PC-9 (cell line): Measurements from ENCODE around the gene TADA3.

ENCODE experiments used
- EZH2 ChIP-seq: fragments of 200-600 bp; sonication (generic); IDR thresholded peaks from 2 replicates; pipeline ENCODE4 v1.8.0; 2017; ENCODE audit warnings: antibody characterized with exemption, low read depth
- TF ChIP-seq, protein P1 (sequence below): fragments of 200-600 bp; sonication (generic); conservative IDR thresholded peaks from 2 replicates; pipeline ENCODE4 v1.6.1; 2017; ENCODE audit warnings: mixed run types, antibody characterized with exemption, mild to moderate bottlenecking, moderate library complexity

DNA sequence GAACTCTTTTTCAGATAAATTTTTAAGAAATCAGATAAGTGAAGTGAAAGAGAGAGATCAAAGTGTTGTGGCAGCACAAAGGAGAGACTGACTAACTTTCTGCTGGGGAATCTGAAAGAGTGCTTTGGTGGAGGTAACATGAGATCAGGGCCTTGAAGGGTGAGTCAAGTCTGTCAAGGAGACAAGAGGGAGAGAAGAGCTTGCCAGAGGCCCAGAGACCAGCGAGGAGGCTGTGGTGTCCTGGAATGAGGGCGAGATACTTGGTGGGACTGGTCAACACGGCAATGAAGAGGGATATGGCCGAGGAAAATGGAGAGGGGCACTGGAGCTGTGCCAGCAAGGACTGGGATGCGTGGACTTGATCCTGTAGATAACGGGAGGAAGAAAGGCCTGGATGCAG is 4.6 kb downstream of the TADA3 start:
- TF ChIP-seq, protein P1, sequence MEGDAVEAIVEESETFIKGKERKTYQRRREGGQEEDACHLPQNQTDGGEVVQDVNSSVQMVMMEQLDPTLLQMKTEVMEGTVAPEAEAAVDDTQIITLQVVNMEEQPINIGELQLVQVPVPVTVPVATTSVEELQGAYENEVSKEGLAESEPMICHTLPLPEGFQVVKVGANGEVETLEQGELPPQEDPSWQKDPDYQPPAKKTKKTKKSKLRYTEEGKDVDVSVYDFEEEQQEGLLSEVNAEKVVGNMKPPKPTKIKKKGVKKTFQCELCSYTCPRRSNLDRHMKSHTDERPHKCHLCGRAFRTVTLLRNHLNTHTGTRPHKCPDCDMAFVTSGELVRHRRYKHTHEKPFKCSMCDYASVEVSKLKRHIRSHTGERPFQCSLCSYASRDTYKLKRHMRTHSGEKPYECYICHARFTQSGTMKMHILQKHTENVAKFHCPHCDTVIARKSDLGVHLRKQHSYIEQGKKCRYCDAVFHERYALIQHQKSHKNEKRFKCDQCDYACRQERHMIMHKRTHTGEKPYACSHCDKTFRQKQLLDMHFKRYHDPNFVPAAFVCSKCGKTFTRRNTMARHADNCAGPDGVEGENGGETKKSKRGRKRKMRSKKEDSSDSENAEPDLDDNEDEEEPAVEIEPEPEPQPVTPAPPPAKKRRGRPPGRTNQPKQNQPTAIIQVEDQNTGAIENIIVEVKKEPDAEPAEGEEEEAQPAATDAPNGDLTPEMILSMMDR = no peak
- no peak for TF ChIP-seq EZH2
